ENCODE data around the gene CDH23.

DNA sequence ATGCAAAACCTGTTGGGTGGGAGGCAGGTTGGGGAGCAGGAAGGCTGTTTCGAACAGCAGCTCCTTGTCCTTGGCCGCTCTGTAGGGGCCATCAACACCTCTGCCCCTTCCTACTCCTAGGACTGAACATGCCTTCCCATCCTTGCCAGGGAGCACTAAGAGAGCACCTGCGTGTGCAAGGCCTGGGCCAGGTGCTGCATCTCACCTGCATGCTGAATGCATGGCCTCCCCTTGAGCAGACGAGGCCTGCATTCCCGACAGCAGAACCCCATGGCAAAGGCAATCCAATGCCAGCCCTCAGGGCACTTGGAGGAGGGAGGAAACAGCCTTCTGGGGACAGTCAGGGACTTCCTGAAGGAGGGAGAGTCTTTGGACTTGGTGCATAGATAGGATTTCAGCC is 365.6 kb downstream of the CDH23 start:
- TF ChIP-seq, protein P1, sequence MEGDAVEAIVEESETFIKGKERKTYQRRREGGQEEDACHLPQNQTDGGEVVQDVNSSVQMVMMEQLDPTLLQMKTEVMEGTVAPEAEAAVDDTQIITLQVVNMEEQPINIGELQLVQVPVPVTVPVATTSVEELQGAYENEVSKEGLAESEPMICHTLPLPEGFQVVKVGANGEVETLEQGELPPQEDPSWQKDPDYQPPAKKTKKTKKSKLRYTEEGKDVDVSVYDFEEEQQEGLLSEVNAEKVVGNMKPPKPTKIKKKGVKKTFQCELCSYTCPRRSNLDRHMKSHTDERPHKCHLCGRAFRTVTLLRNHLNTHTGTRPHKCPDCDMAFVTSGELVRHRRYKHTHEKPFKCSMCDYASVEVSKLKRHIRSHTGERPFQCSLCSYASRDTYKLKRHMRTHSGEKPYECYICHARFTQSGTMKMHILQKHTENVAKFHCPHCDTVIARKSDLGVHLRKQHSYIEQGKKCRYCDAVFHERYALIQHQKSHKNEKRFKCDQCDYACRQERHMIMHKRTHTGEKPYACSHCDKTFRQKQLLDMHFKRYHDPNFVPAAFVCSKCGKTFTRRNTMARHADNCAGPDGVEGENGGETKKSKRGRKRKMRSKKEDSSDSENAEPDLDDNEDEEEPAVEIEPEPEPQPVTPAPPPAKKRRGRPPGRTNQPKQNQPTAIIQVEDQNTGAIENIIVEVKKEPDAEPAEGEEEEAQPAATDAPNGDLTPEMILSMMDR (IDR thresholded peaks at IDR 0.05) = no peak
- no peak for TF ChIP-seq POLR2A (IDR thresholded peaks at IDR 0.05)
